Amniotic epithelial cell (primary cell): Measurements from ENCODE around the gene KRTCAP2.
"Not testable (repeated sequence)": the region's sequence is repeated elsewhere in the genome, so short reads cannot be mapped to it uniquely, and the experiment has no call there.

Experiments used
- DNase-seq: peaks from one replicate; pipeline ENCODE4 v3.0.0-alpha.2; 2010; ENCODE audit warnings: low read depth

Gene KRTCAP2

DNA sequence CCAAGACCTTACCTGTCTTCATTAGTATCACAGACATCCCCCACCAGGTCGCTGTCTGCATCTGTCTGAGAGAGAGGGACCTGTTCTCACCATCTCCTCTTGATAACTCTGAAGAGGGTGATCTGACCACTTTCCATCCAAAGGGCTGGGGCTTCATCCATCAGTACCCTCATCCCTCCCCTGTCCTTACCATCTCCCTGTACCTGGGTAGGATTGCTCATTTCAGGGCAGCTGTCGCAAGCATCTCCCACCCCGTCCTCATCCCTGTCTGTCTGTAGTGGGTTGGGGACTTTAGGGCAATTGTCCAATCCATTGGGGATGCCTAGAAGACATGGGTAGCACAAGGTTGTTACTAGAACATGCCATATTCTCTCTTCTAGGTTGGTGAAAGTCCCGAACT, 26.7 kb upstream of the KRTCAP2 start:
- no peak for DNase-seq

DNA sequence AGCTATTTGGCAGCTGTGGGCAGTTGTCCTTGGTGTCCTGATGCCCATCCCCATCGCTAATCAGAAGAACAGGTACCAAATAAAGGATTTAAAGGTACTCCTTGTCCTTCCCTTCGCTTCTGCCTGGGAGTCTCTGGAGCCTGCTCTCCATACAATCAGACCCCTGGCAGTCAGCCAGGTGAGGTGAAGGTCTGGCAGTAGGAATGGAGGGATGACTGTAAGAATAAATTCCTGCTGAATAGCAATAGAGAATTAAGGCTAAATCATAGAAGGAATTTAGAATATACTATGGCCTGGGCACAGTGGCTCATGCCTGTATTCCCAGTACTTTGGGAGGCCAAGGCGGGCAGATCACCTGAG, 25.4 kb upstream of the KRTCAP2 start:
- no peak for DNase-seq

DNA sequence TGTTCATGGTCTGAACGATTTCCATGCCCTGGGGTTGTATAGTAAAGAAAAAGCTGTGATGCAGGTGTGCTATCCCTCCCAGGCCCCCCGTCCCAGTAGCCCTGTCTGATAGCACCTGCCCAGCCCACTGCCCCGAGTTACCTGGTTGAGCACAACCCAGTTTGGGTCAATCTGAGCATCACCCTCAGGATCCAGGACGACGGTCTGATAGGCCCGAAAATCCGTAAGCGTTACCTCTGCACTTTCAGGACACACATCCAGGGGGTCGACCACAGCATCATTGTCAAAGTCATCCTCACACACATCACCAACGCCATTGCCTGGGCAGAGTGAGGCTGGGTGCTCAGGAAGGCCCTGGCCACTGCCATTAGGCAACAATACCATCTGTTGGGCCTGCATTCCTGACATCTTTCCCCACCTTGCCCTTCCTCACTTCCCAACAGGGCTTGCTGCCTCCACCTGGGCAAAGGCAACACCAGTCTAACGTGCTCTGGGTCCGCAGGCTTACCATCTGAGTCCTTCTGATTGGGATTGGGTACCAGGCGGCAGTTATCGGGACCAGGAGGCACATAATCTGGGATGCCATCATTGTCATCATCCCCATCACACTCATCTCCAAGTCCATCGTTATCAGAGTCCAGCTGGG, 24.9 kb upstream of the KRTCAP2 start:
- DNase-seq = no peak

DNA sequence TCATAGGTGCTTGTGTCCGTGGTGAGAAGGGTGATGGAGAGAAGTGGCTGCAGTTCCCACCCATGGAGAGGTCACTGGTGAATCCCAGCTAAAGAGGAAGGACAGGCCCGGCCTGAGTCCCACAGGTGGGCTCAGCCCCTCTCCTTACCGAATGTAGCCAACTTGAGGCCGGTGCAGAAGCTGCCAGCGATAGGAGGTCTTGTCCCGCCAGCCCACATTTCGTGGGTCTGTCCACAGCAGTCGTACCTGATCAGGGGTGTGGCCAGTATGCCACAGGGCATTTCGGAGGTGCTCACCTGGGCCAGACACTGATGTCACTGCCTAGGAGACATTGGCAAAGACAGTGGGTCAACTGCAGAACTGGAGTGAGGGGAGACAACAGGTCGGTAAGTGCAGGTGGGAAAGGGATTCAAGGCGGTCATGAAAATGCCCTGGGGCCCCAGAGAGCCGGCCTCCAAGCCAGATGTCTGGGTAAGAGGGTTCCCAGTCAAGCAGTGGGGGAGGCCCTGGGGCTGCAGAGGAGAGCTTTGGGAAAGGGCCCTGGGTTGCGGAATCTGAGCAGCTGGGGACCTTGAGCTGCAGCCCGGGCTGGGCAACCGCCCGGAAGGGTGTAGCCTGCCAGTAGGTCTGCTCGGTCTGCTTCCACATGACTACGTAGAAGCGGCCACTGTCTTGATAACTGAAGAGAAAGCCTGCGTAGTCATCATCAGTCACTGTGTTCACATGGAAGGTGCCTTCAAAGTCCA, 24.0 kb upstream of the KRTCAP2 start:
- no peak for DNase-seq

DNA sequence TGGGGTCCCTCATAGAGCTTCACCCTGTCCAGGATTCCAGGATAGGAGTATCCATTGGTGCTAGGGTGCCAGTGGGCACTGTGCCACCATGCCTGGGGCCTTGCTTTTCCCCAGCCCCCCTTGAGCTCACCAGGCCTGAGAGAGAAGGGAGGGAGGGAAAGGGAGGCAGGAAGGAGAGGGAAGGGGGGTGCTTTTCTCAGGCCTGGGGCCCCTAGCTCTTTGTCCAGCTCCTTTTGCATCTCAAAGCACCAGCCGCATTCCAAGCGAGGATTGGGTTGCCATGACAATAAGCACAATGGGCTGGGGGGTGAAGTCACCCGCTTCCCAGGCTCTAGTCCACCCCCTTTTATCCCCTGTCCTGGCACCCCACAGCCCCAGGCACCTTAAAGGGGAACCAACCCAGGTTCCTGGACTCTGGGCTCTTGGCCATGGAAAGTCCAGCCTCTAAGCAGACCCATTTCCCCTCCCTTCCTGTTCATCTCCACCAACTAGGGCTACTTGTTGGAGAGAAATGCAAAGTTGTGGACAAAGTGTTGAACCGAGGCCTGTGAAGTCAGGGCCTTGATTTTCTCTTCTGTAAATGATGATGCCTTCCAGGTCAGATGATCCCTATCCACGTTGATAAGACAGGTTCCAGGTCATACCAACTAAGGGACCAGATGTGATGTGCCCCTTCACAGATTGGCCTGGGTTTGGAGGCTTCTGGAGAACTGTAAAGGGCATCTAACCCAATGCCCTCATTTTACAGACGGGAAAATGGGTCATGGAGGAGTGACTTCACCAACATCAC, 23.2 kb upstream of the KRTCAP2 start:
- DNase-seq = no peak

DNA sequence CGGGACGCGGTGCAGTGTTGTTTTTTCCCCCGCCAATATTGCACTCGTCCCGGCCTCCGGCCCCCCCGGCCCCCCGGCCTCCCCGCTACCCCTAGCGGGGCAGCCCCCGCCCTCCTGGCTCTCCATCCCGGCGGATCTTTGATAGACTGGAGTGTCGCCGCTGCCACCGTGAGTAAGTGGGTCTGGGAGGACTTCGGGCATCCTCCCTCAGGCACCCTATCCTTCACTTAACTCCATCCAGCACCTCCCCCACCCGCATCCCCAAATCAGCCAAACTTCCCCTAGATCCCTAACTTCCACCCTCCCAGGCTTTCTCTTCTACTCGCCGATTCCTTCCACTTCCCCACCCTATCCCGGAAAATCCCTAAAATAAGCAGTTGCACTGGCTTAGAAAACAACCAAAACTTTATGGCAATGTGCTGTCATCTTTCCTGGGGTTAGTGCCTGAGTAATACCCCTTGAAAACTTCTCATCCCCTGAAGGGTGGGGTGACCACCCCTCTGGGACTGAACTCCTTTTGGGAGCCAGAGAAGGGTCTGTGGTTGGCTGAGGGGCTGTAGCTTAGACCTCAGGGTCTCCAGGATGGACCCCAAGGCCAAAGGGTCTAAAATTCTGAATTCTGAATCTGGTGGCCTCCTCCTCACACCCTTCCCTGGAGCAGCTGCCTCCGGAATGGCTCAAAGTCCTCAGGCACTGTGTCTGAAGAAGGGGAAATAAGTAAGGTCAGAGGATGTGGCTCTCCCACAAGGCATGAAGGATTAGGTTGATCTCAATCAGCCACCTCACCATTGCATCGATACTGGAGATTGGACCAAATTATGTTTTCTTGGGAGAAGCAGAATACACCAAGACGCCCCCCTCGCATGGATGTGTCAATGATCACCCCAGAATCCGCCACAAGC, 22.3 kb upstream of the KRTCAP2 start:
- no peak for DNase-seq

DNA sequence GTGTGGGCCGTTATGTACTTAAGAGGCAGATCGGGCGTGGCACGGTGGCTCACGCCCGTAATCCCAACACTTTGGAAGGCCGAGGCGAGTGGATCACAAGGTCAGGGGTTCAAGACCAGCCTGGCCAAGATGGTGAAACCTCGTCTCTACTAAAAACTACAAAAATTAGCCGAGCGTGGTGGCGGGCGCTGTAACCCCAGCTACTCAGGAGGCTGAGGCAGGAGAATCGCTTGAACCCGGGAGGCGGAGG, 20.8 kb upstream of the KRTCAP2 start:
- not testable (repeated sequence) for DNase-seq

DNA sequence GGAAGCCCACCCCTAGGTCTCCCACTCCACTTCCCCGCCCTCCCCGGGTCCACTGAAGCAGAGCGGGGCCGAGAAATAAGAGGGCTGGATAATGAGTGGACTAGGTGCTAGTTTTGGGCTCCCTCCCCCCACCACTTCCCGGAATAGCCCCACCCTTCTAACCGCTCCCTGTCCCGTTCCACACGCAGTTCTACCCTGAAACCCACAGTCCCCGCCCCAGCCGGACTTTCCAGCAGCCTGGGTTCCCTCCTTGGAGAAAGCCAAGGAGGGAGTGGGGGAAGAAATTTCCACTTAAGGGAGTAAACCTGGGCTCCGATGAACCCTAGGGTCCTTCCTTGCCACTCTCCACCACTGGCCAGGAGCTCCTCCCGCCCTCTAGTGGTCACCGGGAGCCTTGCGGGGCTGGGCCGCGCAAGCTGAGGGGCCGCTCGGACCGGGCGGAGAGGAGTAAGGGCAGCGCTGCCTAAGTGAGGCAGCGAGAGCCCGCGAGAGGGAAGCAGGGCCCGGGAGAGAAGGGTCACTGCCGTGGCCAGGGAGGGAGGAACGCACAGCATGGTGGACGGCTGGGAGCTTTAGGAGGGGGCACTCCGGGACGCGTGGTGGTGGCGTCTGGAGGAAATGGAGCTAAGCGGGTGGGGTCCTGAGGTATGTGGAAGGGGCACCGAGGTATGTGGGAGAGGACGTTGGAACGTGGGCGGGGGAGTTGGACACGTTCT, 20.3 kb upstream of the KRTCAP2 start:
- DNase-seq = peak; percentile 85

DNA sequence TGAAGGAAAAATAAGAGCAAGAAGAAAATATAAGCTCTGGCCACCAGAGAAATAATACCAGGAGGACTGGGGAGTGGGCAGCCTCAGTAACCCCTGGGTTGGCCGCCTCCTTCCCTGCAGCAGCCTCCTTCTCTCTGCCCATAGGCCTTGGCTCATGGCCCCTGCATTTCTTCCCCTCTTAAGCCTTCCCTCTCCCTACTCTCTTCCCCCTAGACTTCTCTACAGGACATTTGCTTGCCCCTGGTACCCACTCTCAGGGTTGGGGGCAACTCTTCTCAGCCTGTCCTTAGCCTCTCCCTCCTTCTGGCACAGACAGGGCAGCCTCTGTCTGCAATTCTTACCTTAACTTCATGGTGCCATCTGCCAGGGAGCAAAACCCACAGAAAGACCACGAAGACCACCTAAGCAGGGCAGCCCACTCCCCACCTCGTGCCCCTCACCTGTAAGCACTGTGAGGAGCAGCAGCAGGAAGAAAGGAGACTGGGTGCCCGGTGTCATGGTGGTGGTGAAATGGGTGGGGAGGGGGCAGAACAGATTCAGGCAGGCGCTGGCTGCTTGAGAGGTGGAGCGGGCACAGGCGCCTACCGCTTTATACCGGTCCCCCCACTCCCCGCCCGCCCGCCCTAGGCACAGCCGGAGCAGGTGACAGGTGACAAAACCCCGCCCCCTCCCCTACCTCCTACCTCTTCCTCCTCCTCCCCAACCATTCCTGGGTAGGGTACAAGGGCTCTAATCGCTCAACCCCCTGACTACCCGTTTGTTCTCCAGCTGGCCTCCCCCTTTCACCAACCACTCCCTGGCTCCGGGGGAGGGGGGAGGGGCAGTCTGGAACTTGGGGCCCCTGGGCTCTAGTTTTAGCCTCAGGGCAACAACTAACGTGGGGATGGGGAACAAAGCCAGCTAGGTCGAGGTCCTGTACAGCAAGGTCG, 19.5 kb upstream of the KRTCAP2 start:
- DNase-seq = no peak

DNA sequence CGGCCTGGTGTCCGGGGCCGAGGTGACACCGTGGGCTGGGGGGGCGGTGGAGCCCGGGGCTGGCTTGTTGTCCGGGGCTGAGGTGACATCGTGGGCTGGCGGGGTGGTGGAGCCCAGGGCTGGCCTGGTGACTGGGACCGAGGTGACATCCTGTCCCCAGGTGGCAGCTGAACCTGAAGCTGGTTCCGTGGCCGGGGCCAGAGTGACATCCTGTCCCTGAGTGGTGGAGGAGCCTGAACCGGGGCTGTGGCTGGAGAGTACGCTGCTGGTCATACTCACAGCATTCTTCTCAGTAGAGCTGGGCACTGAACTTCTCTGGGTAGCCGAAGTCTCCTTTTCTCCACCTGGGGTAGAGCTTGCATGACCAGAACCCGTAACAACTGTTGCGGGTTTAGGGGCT, 18.8 kb upstream of the KRTCAP2 start:
- no peak for DNase-seq

DNA sequence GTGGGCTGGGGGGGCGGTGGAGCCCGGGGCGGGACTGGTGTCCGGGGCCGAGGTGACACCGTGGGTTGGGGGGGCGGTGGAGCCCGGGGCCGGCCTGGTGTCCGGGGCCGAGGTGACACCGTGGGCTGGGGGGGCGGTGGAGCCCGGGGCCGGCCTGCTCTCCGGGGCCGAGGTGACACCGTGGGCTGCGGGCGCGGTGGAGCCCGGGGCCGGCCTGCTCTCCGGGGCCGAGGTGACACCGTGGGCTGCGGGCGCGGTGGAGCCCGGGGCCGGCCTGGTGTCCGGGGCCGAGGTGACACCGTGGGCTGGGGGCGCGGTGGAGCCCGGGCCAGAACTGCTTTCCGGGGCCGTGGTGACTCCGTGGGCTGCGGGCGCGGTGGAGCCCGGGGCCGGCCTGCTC, 16.8 kb upstream of the KRTCAP2 start:
- DNase-seq = not testable (repeated sequence)

DNA sequence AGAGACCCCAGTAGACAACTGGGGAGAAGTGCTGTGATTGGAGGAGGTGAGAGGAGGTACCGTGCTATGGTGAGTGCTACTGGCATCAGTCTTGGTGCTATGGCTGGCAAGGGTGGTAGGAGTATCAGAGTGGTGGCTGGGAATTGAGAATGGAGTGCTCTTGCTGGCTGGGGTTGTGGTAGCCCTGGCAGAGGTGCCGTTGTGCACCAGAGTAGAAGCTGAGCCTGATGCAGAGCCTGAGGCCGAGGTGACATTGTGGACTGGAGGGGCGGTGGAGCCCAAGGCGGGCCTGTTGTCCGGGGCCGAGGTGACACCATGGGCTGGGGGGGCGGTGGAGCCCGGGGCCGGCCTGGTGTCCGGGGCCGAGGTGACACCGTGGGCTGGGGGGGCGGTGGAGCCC, 15.2 kb upstream of the KRTCAP2 start:
- no peak for DNase-seq

DNA sequence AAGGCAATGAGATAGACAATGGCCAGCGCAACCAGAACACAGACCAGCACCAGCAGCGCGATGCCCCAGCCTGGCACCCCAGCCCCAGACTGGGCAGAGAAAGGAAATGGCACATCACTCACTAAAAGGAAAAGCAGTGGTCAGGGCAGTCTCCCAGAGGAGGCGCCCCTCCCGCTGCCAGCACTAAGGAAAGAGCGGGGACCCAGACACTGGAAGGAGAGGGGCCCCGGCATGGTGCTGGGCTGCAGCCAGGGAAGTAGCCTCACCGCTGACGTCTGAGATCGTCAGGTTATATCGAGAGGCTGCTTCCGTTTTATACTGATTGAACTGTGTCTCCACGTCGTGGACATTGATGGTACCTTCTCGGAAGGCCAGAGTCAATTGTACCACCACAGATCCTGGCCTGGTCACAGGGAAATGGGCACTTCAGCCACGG, 14.4 kb upstream of the KRTCAP2 start:
- DNase-seq = no peak

DNA sequence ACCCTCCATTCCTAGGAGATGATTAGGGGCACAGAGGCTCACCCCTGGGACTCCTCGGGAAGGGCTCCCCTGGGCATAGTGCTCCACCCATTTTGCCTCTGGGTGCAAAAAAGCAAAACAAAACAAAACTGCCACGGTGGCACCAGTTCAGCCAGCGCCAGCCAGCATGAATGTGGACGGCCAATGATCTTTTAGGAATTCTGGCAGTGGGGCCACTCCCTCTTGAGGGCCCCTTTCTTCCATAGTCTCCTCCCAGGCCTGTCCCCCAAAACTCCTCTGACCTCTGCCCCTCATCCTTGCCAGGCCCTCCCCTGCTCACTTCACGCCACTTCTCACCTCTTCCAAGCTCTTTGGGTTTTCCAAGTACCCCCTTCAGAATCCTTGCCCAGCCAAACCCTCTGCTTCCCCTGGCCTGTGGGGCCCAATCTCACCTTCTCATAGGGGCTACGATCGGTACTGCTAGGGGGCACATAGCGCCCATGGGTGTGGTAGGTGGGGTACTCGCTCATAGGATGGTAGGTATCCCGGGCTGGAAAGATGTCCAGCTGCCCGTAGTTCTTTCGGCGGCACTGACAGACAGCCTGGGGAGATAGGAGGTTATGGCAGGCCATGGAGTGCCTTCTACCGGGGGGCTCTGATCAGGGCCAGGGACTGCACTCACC, 13.8 kb upstream of the KRTCAP2 start:
- DNase-seq = no peak

DNA sequence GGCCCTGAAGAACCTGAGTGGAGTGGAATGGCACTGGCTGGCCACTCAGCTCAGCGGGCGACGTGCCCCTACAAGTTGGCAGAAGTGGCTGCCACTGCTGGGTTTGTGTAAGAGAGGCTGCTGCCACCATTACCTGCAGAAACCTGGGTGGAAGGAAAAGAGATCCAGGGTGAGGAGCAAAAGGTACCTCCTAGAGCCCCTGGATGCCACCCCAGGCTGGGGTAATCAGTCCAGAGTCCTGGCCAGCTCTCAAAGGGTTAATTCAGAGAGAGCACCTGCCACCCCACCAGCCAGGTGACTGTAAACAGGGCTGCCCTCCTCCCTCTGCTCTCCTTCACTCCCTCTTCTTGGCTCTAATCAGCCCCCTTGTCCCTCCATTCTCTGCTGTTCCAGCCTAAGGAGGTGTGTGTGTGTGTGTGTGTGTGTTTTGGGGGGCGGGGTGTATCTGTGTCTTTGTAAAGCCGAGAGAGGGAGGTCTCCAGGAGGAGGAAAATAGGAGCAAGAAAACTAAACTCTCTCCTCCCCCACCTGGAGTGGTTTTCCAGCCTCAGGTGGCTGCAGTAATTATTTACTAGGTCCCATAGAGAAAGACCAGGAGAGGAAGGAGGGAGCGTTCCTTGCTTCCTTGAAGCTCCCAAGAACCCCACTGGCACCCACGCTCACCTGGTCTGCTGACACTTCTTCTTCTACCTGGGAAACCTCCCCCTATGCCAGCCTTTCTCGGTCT, 13.1 kb upstream of the KRTCAP2 start:
- no peak for DNase-seq

DNA sequence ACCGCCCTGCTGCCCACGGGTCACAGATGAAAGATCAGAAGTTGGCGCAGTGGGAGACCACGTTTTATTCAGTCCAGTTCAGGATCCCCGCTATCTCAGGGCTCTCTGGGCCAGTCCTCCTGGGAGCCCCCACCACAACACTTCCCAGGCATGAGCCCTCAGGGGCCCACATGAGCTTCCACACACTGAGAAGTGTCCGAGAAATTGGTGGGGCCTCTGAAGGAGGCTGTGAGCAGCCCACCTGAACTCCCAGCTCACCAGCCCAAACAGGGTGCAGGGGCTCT, 12.6 kb upstream of the KRTCAP2 start:
- no peak for DNase-seq

DNA sequence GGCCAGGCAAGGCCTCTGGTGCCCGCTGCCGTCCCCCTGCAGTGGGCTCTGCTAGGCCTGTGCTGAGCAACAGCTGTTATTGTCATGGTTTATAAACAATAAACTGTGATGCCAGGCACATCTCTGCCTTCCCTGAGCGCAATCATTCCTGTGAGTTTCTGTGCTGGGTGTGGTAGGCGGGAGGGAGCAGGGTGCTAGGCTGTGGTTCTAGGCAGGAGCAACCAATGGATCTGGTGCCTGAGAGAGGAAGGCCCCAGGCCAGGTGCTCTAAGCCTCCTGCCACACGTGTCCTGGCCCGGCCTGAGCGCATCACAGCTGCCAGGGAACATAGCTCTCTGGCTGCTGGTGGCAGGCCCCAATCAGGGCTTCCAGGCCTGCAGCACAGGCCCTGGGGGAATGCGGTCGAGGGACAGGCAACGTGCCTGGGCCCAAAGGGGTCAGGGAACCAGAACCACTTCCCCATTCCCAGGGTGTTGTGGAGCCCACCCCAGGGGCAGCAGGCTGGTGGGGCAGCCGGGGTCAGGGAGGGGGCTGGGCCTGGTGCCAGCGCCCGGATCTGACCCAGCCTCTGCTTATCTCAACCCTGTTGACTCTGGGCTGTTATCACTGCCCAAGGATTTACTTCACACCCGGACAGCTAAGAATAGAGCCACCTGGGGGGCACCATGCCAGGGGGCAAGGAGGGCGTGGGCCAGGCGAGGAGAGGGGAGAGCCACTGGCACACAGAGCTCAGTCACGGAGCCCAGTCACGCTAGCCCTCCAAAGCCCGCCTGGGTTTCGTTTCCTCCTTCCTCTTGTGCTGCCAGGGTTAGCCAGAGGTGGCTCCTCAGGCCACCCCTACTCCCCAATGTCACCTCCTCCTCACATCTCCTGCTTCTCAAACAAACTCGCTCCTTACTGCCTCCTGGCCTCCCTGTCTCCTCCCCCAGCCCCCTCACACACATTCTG, 12.0 kb upstream of the KRTCAP2 start:
- DNase-seq = no peak

DNA sequence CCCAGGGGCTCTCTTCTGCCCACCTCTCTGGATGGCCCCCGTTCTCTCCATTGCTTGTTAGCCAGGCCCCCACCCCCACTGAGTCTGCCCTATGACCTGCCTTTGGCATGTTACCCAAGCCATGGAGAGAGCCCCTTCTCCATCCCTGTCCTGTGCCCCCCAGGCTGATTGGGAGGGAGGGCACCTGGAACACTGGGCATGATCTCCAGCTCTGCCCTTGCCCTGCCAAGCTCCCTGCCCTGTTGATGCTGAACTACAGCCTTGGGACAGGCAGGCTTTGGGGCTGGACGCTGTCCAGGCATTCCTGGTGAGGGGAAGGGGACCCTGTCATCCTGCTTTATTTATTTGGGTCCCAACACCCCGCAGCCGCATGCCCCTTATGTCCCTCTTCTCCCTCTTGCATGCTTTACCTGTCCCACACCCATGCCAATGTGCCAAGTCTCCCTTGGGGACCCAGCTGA, 11.3 kb upstream of the KRTCAP2 start:
- DNase-seq = no peak
